KBM-7 (cell line): Measurements from ENCODE around the gene VRK1.

ENCODE experiments used
- DNase-seq: peaks from one replicate; pipeline ENCODE4 v3.0.0-alpha.2; 2015
- in situ Hi-C: fragments of 300-500 bp; cut with MboI; formaldehyde crosslinking; loops from 2 replicates; pipeline ENCODE4 v1.14.3; 2020; ENCODE audit warnings: low sequenced_read_pairs, low pct_unique_long_range_greater_than_20kb, mixed read lengths

Gene VRK1

DNA sequence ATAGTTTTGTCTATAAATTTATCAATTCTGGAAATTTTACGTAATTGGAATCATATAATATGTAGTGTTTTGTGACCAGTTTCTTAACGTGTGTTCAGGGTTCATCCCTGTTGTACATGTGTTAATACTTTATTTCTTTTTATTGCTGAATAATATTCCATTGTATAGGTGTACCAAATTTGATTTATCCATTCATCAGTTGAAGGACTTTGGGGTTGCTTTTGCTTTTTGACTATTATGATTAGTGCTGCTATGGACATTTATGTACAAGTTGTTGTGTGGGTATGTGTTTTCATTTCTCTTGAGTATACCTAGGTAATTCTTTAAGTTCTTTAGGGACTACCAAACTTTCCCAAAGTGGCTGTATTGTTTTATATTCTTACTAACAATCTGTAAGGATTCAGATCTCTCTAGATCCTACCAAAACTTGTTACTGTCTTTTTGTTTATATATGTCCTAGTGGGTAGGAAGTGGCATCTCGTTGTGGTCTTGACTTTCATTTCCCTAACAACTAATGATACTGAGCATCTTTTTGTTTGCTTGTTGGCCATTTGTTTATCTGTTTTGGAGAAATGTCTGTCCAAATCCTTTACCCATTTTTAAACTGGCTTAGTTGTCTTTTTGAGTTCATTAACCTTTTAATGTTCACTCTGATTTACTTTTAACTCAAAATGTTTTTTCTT is 14.9 kb downstream of the VRK1 start:
- in situ Hi-C loops, result no loop called here
- DNase-seq, result no peak

DNA sequence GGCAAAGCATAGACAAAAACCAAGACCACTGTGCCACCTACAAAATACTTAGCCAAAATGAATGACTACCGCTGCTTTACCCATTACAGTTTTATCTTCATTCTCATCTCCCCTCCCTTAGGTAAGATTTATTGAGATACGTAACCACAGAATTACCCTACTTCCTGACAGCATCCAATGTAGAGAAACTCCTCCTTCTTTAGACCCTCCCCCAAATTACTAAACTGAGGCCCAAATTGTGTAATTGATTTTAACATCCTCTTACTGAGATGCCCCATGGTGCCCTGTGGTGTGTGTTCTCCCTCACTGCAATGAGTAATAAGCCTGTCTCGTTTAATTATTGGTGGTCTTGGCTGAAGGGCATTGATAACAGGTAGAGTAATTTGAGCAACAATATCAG is 19.1 kb downstream of the VRK1 start:
- in situ Hi-C loops, result no loop called here
- peak; percentile 63 for DNase-seq

DNA sequence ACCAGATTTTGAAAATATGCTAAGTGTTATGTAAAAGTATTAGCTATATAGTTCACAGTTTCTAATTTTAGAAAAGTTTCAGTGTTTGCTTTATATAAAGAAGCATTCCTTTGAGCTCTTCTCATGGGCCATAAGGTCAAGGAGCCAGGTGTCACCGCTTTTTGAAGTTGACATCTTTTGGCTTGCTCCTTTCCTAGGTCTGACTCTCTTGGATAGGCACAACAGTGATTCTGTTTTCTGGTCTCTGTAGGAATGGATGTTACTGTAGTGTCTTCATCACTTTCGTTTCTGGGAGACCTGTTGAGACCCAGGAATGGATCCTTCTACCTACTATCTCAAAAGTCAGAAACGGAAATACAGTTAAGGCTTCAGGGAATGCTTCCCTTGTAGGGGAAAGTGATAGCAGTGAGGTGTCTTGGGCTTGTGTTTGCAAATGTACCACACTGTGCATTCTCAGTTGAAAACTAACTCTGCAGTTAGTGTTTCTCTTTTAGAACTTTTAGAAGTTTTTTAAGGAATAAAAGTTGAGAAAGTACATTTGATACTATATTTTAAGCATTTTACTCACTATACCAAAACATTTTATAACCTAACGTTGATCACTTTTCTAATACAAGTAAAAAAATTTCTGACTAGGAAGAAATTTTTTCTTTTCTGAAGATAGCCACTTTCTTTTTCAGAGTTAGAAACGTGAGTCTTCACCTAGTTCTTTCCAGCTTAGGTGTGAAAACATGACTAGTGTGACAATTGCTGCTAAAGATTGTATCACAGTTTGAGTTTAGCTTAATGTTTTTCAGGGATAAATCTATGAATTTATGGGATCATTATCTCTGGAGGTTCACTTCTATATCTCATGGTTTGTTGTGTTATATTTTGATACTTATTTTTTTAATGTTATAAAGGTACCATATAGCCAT is 20.8 kb downstream of the VRK1 start:
- no peak for DNase-seq
- in situ Hi-C loops, result no loop called here

DNA sequence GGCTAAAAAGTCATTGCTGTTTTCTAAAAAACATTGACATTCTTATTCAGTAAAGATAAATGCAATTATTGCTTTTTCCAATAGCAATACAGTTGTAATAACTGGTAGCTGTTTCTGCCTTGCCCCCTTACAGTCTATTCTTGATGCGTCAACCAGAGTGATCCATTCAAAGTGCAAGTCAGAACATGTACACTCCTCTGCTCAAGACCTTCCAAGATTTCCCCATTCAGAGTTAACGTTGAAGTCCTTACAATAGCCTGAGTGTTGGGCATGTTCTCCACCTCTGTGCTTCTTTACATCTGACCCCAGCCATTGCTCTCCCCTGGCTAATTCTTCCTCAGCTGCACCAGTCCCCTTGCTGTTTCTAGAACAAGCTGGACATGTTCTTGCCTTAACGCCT is 24.3 kb downstream of the VRK1 start:
- in situ Hi-C loops, result no loop called here

DNA sequence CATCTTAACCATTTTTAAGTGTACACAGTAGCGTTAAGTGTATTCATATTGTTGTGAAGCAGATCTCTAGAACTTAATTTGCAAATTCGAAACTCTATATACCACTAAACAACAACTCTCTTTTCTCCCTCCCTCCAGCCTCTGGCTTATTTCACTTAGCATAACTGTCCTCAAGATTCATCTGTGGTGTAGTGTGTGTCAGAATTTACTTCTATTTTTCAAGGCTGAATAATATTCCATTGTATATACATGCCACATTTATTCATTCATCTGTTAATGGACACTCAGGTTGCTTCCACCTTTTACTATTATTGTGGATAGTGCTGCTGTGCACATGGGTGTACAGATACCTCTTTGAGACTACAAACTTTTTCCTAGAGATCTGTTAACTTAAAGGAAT is 26.5 kb downstream of the VRK1 start:
- DNase-seq, result no peak
- in situ Hi-C loops, result no loop called here

More for the DNA sequence above, 24.3 kb downstream of the VRK1 start:
- no peak for DNase-seq

DNA sequence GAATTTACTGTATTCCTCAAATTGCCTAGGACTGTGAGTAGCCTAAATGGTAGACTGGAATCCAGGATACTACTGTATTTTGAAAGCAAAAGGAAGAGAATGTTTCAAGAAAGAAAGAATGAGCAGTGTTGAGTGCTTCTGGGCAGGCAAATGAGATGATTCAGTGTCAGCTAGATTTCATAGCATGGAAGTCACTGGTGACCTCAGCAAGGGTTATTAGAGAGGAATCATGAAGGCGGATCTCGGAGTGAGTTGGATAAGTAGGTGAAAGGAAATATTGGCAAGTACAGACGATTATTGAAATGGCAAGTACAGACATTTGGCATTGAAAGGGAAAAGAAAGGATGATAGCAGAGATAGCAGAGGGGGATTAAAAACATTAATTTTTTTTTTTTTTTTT is 27.1 kb downstream of the VRK1 start:
- DNase-seq, result no peak
- in situ Hi-C loops, result no loop called here

DNA sequence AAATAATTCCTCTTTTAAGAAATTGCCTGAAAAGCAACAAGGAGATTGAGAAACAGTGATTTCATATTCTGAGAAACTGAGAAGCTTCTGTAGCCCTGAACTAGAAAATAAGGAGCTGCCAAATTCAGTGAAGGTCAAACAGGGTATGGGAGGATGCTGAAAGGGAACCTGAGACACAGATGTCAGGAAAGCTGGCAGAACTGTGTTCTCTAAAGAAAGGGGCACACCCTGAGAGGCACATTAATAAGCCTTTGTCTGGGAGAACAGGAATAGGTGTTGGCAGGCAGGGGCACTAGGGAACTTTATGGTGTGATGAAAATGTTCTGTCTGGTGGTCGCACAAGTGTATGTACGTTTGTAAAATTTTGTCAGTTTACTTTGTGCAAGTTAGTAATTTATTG is 29.6 kb downstream of the VRK1 start:
- in situ Hi-C loops, result no loop called here

DNA sequence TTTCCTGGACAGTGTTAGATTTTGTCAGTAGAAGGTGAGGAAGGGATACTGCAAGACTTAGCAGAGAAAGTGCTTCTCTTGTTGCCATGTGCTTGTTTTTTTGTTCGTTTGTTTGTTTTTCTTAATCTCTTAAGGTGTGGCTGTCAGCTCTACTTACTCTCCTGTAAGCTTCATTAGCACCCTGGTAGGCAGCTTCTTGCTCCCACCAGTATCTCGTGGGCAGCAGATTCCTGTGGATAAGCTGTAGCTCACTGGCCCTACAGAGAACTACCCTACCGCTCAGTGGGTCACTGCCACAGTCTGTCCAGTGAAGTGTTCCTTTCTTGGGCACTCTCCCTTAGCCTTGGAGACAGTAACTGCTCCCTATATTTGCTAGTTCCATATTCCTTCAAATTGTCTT is 30.1 kb downstream of the VRK1 start:
- in situ Hi-C loops, result no loop called here
- DNase-seq, result no peak

More for the DNA sequence above, 29.6 kb downstream of the VRK1 start:
- no peak for DNase-seq

DNA sequence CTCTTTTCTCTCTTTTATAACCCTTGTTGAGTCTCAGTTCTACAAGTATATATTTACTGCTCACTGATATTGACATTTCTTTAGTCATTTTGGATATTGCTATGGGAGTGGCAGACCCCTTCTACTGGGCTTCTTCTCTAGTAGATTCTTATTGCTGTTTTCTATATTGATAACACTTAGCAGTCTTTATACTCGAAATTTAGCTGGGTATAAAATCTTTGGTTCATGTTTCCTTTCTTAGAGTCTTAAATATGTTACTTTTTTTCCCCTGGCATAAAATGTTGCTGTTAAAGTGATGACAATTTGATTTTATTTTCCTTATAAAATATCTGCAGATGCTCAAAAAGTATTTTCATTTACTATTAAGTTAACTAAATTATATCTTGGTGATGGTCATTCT is 32.6 kb downstream of the VRK1 start:
- in situ Hi-C loops, result no loop called here
- DNase-seq, result no peak

DNA sequence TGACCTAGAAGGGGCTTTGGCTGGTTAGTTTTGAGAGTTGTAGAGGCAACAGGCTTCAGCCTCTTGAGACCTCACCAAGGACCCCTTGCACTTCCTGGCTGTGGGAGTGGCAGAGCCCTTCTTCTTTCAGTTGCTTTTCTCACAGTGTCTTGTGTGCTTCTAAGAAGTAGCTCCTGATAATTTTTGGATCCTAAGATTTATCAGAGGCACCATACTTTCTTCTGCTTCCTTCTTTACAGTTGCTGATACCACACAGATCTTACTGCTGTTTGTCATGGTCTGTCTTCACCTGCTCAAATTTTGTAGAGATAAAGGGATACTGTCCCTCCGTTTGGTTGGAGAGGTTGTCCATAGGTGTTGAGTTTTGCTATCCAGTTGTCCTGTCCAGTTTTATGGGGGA is 33.8 kb downstream of the VRK1 start:
- DNase-seq, result no peak
- in situ Hi-C loops, result no loop called here

DNA sequence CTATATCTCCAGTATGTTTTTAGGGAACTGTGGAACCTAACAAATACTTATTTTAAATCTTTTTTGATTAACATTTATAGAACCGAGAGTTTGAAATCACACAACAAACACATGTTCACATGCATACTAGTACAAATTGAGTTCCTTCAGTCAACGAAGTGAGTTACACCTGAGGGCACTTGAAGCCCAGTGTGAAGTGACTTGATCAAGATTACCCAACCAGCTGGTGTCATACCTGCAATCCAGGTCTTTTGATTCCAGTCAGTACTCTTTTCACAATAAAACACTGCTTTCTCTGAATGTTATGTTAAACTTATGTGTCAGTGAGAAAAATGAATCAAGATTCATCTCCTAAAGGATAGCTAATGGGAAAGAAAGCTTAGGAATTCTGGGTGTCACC is 35.2 kb downstream of the VRK1 start:
- in situ Hi-C loops, result no loop called here
- DNase-seq, result no peak

DNA sequence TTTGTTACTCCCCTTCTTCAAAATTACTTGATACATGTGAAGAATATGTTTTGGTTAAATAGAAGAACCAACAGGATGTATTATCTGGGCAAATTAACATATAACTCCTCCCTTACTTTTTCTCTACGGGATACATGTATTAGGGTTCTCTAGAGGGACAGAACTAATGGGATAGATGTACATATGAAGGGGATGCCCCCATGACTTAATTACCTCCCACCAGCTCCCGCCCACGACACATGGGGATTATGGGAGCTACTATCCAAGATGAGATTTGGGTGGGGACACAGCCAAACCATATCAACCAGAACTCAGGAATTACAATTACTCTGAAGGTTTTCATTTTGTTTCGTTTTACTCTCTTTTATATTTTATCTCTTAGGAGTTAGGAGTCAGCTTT is 41.3 kb downstream of the VRK1 start:
- DNase-seq, result no peak
- in situ Hi-C loops, result no loop called here

DNA sequence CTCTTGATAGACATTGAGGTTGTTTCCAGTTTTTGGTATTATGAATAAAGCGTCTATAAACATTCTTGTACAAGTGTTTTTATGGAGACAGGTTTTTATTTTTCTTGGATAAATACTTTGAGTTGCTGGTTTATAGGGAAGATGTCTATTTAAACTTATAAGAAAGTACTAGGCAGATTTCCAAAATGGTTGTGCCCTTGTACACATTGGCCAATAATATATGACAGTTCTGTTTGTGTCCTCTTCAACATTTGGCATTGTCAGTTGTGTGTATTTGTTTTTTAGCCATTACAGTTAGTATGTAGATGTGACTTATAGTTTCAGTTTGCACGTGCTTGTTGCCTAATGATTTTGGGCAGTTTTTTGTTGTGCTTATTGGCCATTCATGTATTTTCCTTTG is 42.1 kb downstream of the VRK1 start:
- DNase-seq, result no peak
- in situ Hi-C loops, result no loop called here

DNA sequence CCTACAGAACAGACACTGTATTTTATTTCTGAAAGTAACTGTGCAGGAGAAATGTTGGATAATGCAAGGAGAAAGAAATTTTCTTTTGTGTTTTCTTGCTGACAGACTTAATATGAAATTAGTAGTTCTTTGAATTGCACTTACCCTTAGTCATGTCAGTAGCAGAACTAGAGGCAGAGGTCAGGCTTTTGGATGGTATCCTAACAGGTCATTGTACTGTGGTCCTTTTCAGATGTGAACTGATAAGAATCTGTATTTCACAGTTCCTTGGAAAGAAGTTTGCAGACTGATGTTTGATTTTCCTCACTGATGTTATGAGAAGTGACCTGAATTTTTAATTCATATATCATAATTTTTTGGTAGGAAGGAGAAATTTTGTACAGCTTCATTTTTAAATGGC is 46.0 kb downstream of the VRK1 start:
- in situ Hi-C loops, result no loop called here
- no peak for DNase-seq

DNA sequence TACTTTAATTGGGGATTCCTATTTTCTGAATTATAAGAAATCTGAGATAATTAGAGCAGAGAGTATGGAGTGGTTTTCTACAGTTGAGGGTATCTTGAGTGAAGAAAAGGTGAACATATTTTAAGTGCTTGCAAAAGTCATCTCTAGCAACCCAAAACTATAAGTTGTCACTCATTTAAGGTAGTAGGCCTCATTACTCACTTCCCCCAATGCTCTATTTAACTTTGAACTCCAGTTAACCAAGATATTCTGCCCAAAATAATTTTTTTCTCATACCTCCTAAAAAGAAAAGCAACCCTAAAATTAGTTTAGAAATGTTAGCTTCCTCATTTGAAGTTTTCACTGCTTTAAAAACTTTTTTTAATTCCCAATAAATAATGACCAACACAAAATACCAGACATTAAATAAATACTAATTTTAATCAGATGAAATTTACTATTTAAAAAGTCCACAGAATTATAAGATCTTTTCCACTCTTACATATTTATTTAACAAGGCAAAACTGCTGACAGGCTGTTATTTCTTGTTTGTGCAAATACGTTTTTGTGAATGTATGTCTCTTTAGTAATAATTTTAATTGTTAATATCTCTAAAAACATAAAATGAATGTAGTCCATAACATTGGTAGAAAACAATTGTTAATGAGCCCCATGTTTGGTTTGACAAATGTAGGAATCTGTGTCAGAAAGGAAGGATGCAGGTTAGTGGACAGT is 47.8 kb downstream of the VRK1 start:
- DNase-seq, result no peak
- in situ Hi-C loops, result no loop called here

DNA sequence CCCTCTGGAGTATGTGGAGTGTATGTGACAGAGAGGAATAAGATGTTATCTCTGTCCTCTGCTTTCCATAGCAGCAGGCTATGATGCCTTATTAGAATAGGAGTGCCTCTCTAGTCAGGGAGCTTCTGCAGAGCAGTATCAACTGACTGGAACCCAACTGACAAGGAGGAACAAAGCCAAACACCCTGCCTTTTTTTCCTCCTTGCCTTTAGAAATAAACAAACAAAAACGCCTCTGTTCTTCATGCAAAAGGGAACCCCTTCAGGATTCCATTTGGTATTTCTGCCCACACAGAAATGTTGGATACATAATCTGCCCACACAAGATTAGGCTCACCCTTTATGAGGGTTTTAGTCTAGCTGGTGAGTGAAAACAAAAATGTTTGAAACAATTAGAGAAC is 50.3 kb downstream of the VRK1 start:
- DNase-seq, result no peak
- in situ Hi-C loops, result no loop called here

DNA sequence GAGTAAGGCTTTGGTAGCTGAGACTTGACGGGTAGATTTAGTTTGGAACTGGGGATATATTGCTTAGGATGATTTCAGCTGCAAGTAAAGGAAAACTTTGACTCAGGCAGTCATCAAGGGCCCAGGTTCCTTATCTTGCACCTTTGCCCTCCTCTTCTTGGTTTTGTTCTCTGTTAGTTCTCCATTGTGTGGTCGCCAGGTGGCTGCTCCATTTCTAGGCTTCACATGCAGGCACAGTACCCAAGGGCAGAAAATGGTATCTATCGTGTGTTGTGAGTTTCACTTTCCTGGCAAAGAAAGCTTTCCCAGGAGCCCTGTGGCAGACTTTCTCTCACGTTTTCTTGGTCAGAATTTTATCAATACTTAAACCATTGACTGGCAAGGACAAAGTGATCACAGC is 50.8 kb downstream of the VRK1 start:
- in situ Hi-C loops, result no loop called here
- DNase-seq, result no peak

DNA sequence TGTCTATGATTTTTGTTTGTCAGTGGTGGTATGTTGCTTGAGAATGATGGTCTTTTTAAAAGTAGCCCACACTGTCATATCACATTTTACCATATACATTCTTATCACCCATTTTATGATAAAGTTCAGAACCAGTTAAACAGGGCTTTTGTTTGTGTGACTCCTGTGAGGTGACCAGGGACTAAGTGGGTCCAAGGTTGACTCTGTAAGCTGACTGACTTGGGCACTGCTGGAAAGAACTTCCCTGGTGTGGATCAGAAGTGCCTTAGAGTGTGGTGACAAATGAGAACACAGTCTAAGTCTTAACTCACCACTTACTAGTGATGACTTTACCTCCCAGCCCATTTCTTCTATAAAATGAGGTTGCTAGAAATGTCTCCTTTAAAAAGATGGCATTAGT is 52.6 kb downstream of the VRK1 start:
- in situ Hi-C loops, result no loop called here

DNA sequence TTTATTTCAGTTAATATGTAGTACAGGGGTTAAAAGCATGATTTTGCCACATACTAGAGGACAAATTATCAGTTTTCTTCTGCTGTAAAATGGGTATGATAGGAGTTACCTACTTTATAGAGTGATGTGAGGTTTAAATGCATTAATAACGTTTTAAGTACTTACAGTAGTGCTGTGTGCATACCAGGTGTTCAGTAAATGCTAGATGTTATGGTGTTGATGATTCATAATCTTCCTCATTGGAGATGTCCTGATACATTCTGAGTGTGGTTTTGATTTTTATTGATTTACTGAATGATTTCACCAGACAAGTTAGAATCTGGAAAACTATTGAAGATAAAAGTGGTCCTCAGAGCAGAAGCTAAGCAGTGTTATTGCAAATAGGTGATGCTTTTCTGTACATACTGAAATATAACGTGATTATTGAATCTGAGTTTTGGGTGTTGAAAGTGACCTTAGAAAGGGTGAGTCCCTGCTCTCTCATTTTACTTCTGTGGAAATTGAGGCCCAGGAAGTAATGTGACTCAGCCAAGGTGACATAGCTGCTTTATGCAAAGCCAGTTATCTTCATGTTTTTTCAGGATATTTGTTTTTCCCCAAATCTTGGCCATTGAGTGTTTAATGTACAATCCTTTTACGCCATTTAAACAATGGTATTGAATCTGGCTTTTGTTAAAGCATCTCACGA is 54.7 kb downstream of the VRK1 start:
- in situ Hi-C loops, result no loop called here

More for the DNA sequence above, 52.6 kb downstream of the VRK1 start:
- no peak for DNase-seq

More for the DNA sequence above, 54.7 kb downstream of the VRK1 start:
- DNase-seq, result no peak
